Activated T-helper 1 cell treated with anti-CD3 and anti-CD28 coated beads, Interleukin-12 subunit alpha, Interleukin-12 subunit beta, Interleukin-2, Interleukin-4 antibody, amounts not matched to agents 30 ng/mL and 10 ng/mL and 1 ng/mL, durations not matched to agents 14 hours and 24 hours and 36 hours (primary cell): ENCODE data around the gene ZHX3. TPM values are rescaled to one million over a fixed set of nuclear protein-coding genes. Genes with fewer than 3 reads are reported as not detected.

ENCODE experiments used
- DNase-seq: peaks from one replicate; pipeline ENCODE4 v3.0.0; 2021; ENCODE audit warnings: low spot score
- H3K27ac Mint-ChIP-seq: one replicate; pipeline ENCODE4 v1.8.0; 2021; ENCODE audit warnings: mild to moderate bottlenecking, mixed read lengths
- H3K27me3 Mint-ChIP-seq: one replicate; pipeline ENCODE4 v1.8.0; 2022; ENCODE audit warnings: mild to moderate bottlenecking, moderate library complexity, mixed read lengths; ENCODE audit not compliant: insufficient read depth
- H3K36me3 Mint-ChIP-seq: one replicate; pipeline ENCODE4 v1.8.0; 2021; ENCODE audit warnings: low read depth, mixed read lengths
- H3K4me1 Mint-ChIP-seq: one replicate; pipeline ENCODE4 v1.8.0; 2021; ENCODE audit warnings: low read depth, mixed read lengths
- H3K4me3 Mint-ChIP-seq: one replicate; pipeline ENCODE4 v1.8.0; 2021; ENCODE audit warnings: mild to moderate bottlenecking, moderate library complexity, mixed read lengths
- H3K9me3 Mint-ChIP-seq: one replicate; pipeline ENCODE4 v1.8.0; 2021; ENCODE audit warnings: mixed read lengths
- intact Hi-C: fragments of 100-400 bp; cut with micrococcal nuclease; formaldehyde crosslinking; loops from one replicate; pipeline ENCODE4 v1.15.1; 2024
- total RNA-seq: library from RNA; stranded (reverse); gene quantifications from 2 replicates; pipeline ENCODE4 v1.2.3, GENCODE V29; 2022

ZHX3 gene
- total RNA-seq, 1 donor from 2014 or later, result 9.5 TPM

DNA sequence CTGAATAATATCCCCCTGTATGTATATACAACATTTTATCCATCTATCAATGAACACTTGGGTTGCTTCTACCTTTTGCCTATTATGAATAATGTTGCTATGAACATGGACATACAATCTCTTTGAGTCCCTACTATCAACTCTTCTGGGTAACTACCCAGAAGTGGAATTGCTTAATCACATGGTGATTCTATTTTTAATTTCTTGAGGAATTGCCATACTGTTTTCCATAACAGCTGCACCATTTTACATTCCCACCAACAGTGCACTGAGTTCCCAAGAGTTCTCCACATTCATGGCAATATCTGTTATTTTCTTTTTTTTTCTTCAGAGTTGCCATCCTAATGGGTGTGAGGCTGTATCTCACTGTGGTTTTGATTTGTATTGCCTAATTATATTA lies 88.3 kb downstream of the ZHX3 start:
- H3K4me1 Mint-ChIP-seq, result peaks cover 30% of the 10 kb centered on the region
- intact Hi-C loops, result no loop called here
- no peak overlapping the region for H3K4me3 Mint-ChIP-seq
- peaks cover 2% of the 10 kb centered on the region for H3K36me3 Mint-ChIP-seq
- no peak overlapping the region for H3K27ac Mint-ChIP-seq
- no peak for DNase-seq
- no peaks in the 10 kb centered on the region for H3K9me3 Mint-ChIP-seq
- no peaks in the 10 kb centered on the region for H3K27me3 Mint-ChIP-seq

DNA sequence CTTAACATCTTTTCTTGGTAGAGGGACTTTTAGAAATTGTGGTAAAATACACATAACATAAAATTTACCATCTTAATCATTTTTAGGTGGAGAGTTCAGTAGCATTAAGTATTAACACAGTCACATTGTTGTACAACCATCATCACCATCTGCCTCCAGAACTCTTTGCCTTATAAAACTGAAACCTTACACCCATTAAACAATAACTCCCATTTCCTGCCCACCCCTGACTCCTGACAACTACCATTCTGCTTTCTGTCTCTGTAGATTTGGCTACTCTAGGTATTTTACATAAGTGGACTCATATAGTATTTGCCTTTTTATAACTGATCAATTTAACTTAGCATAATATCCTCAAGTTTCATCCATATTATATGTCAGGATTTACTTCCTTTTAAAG lies 88.7 kb downstream of the ZHX3 start:
- Mint-ChIP-seq H3K27me3 (no peaks in the 10 kb centered on the region), H3K4me3 (no peak overlapping the region), H3K4me1 (peaks cover 30% of the 10 kb centered on the region), H3K27ac (no peak overlapping the region), H3K9me3 (no peaks in the 10 kb centered on the region), H3K36me3 (peaks cover 2% of the 10 kb centered on the region)
- intact Hi-C loops, result loop anchor here (1.0 kb wide), 1 partner anchor 43 kb away; no protein-coding TSS in a partner anchor
- DNase-seq, result no peak

DNA sequence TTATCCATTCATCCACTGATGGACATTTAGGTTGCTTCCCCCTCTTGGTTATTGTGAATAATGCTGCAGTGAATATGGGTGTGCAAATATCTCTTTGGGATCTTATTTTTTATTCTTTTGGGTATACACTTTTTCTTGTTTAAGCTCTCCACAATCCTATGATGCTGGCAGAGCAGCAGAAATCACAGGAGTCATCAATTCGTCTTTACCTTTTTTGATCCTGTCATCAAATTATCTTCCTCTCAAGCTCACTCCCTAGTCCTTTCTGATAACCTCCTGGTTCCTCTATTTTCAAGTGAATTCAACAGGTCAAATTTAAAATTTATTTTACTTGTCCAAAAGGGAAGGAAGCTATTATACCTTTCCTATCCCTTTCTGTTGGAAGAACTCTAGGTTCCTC lies 91.1 kb downstream of the ZHX3 start:
- DNase-seq, result no peak
- intact Hi-C loops, result no loop called here
- Mint-ChIP-seq H3K27ac (no peak overlapping the region), H3K27me3 (no peaks in the 10 kb centered on the region), H3K4me3 (no peak overlapping the region), H3K9me3 (no peaks in the 10 kb centered on the region), H3K36me3 (peaks cover 2% of the 10 kb centered on the region), H3K4me1 (peaks cover 7% of the 10 kb centered on the region)

DNA sequence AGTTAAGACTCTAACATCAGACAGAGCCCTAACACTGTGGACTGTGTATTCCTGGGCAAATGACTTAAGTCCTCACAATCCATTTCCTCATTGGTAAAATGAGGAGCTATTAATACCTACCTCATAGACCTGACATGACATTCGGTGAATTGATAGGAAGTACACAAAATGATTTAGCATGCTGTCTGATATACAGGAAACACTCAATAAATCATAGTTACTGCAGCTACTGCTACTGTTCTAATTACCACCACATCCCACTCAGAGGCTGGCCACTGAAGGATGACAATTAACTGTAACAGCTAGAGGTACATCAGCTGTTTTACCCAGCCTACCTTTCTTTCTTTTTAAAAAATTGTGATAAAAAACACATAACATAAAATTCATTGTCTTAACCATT lies 92.4 kb downstream of the ZHX3 start:
- H3K36me3 Mint-ChIP-seq, result peaks cover 2% of the 10 kb centered on the region
- intact Hi-C loops, result no loop called here
- H3K27me3 Mint-ChIP-seq, result peaks cover under 1% of the 10 kb centered on the region
- H3K4me1 Mint-ChIP-seq, result peaks cover 6% of the 10 kb centered on the region
- no peak overlapping the region for H3K27ac Mint-ChIP-seq
- no peaks in the 10 kb centered on the region for H3K9me3 Mint-ChIP-seq
- DNase-seq, result no peak
- H3K4me3 Mint-ChIP-seq, result no peak overlapping the region

DNA sequence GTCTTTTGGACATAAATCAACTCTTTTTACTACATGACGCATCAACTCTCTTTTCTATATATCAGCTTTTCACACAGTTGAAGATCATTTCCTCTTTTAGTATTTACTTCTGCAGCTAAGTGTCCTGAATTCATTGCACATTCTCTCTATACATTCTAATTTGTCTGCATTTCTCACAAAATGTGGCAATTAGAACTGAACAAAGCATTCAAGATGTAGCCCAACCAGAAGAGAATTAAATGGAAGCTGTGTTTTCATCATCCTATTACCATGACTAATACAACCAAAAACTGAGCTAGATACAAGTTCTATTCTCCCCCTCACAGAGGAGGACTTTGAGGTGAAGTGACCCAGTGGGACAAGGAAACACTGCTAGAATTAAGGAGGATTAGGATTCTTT lies 93.2 kb downstream of the ZHX3 start:
- intact Hi-C loops, result no loop called here
- H3K27ac Mint-ChIP-seq, result no peak overlapping the region
- DNase-seq, result no peak
- H3K36me3 Mint-ChIP-seq, result peaks cover 2% of the 10 kb centered on the region
- no peak overlapping the region for H3K4me3 Mint-ChIP-seq
- H3K4me1 Mint-ChIP-seq, result peaks cover 6% of the 10 kb centered on the region
- no peaks in the 10 kb centered on the region for H3K9me3 Mint-ChIP-seq
- peaks cover 3% of the 10 kb centered on the region for H3K27me3 Mint-ChIP-seq

DNA sequence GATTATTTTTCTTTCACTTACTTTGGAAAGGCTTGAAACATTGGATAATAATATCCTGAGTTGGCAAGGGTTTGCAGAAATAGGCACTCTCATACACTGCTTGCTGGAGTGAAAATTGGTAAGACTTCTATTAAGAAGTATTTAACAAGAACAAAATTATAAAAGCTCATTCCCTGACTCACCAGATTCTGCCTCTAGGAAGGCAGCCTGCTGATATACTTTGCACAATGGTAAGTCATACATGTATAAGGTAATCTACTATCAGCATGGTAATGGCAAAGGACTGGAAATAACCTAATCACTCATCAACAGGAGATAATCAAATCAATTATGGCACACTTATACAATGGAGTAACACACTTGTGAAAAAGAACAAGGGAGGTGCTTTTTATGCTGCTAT lies 94.4 kb downstream of the ZHX3 start:
- H3K36me3 Mint-ChIP-seq, result peaks cover 2% of the 10 kb centered on the region
- H3K4me3 Mint-ChIP-seq, result no peak overlapping the region
- H3K27ac Mint-ChIP-seq, result no peak overlapping the region
- intact Hi-C loops, result no loop called here
- H3K27me3 Mint-ChIP-seq, result peaks cover 3% of the 10 kb centered on the region
- H3K9me3 Mint-ChIP-seq, result no peaks in the 10 kb centered on the region
- no peaks in the 10 kb centered on the region for H3K4me1 Mint-ChIP-seq
- no peak for DNase-seq

DNA sequence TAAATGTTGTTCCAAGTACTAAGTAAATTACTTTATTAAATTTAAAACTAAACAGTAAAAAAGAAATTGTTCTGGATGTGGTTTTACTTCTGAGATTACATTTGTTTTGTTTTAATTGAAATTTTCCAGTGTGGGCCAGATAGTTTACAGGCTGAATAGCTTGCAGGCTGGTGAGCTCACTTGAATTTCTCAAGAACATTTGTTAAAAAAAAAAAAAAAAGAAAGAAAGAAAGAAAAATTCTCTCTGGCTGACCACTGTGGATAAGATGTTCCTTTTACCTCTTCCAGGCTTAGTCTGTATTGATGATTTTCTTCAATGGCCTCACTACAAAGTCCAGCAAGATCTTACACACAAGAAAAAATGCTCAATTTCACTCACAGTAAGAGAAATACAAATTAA lies 94.8 kb downstream of the ZHX3 start:
- Mint-ChIP-seq H3K27ac (no peak overlapping the region), H3K36me3 (no peaks in the 10 kb centered on the region), H3K4me3 (no peak overlapping the region), H3K9me3 (no peaks in the 10 kb centered on the region), H3K4me1 (no peaks in the 10 kb centered on the region), H3K27me3 (peaks cover 3% of the 10 kb centered on the region)
- DNase-seq, result no peak
- intact Hi-C loops, result no loop called here

DNA sequence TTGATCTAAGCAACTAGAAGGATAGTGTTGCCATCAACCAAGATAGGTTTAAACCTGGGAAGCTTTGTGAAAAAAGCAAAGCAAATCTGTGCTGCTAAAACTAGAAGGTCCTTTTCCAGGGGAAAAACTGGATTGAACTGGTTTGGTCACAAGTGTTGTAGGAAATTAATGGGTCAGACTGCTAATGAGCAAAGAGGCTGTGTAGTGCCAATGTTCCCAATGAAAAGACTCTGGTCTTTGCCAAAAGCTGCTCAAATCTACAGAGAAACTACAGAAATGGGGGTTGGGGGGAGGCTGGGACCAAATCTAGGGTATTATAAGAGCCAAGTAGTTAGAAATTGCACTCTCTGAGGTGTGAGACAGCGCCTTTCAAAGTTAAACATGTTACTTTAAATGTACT lies 95.2 kb downstream of the ZHX3 start:
- H3K4me1 Mint-ChIP-seq, result no peaks in the 10 kb centered on the region
- no peaks in the 10 kb centered on the region for H3K36me3 Mint-ChIP-seq
- H3K4me3 Mint-ChIP-seq, result no peak overlapping the region
- intact Hi-C loops, result no loop called here
- no peak for DNase-seq
- no peak overlapping the region for H3K27ac Mint-ChIP-seq
- H3K27me3 Mint-ChIP-seq, result peaks cover 3% of the 10 kb centered on the region
- no peaks in the 10 kb centered on the region for H3K9me3 Mint-ChIP-seq

DNA sequence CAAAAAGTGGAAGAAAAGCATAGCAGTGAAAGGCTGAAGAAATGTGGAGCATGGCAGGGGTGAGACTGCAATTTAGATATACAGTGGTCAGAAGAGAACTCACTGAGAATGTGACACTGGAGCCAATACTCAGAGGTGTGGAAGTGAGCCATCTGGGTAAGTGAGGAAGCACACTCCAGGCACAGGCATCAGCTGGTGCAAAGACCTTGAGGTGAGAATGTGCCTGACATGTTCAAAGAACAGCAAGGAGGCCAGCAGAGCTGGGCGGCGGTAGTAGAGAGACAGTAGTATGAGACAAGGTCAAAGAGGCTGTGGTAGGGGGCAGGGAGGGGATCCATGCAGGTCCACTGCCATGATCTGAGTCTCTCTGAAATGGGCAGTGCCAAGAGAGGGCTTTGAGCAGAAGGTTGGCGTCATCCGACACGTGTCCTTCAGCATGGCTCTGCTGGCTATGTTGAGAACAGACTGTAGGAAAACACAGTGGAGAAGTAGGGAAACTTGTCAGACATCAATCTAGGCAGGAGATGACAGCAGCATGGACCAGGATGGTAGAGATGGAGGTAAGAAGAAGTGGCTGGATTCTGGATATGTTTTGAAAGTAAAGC lies 95.8 kb downstream of the ZHX3 start:
- DNase-seq, result no peak
- Mint-ChIP-seq H3K4me3 (no peak overlapping the region), H3K9me3 (no peaks in the 10 kb centered on the region), H3K4me1 (no peaks in the 10 kb centered on the region), H3K36me3 (no peaks in the 10 kb centered on the region), H3K27me3 (peaks cover 3% of the 10 kb centered on the region), H3K27ac (no peak overlapping the region)
- intact Hi-C loops, result no loop called here

DNA sequence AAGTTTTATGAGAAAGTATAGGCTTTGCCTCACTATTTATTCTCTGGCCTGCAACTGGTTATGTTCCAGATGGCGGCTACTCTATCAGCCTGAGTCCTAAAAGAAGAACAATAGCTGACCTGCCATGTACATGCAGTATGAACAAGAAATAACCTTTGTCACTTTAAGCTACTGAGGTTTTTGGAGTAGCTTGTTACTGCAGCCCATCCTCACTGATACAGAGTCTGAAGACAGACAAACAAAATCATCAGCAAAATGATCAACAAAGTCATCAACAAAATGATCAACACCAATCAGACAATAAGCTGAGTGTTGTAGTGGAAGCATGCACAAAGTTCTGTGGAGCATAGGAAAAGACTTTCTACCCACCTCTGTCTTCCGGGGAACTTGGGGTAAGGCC lies 97.7 kb downstream of the ZHX3 start:
- H3K36me3 Mint-ChIP-seq, result no peaks in the 10 kb centered on the region
- peaks cover 3% of the 10 kb centered on the region for H3K27me3 Mint-ChIP-seq
- H3K4me1 Mint-ChIP-seq, result no peaks in the 10 kb centered on the region
- no peak for DNase-seq
- intact Hi-C loops, result no loop called here
- H3K27ac Mint-ChIP-seq, result no peak overlapping the region
- H3K9me3 Mint-ChIP-seq, result no peaks in the 10 kb centered on the region
- no peak overlapping the region for H3K4me3 Mint-ChIP-seq

DNA sequence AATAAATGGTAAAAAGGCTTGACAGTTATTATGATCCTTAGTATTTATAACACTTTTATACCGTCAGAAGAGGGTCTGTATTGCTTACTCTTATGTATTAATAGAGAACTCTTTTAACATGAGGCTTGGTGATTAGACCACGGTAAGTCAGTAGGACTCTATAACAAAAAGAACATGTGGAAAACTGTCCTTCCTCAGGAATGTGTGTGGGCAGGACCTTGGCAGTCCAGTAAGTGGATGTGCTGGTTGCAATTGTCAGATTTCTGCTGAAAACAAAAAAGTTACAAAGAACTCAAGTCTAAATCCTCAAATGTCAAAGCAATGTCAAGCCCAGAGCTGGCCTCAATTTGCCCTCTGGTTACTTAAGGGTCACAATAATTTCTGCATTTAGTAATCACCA lies 99.1 kb downstream of the ZHX3 start:
- no peak overlapping the region for H3K27ac Mint-ChIP-seq
- H3K27me3 Mint-ChIP-seq, result peaks cover 3% of the 10 kb centered on the region
- H3K36me3 Mint-ChIP-seq, result no peaks in the 10 kb centered on the region

DNA sequence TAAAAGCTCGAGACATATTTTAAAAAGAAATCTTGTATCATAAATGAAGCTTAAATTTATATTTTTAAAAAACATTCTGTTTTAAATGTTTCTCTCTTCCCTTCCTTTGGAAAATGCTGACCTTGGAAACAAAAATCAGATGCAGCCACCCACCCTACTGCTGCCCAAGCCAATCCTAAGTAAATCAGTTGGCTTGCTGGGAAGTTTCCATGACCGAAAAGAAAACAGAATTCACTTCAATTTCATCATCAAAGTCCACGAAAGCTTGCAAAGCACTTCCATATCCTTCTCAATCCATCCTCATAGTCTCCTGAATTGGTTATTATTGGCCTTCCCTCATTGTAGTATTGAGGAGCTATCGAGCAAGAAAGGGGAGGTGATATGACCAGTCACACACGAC lies 100.1 kb downstream of the ZHX3 start:
- no peaks in the 10 kb centered on the region for H3K9me3 Mint-ChIP-seq
- no peak overlapping the region for H3K27ac Mint-ChIP-seq
- H3K36me3 Mint-ChIP-seq, result no peaks in the 10 kb centered on the region
- H3K27me3 Mint-ChIP-seq, result peaks cover 3% of the 10 kb centered on the region
- intact Hi-C loops, result no loop called here
- no peak for DNase-seq
- H3K4me3 Mint-ChIP-seq, result no peak overlapping the region
- no peaks in the 10 kb centered on the region for H3K4me1 Mint-ChIP-seq

More for the DNA sequence above, 99.1 kb downstream of the ZHX3 start:
- Mint-ChIP-seq H3K4me1 (no peaks in the 10 kb centered on the region), H3K4me3 (no peak overlapping the region), H3K9me3 (no peaks in the 10 kb centered on the region)
- no peak for DNase-seq
- intact Hi-C loops, result no loop called here

DNA sequence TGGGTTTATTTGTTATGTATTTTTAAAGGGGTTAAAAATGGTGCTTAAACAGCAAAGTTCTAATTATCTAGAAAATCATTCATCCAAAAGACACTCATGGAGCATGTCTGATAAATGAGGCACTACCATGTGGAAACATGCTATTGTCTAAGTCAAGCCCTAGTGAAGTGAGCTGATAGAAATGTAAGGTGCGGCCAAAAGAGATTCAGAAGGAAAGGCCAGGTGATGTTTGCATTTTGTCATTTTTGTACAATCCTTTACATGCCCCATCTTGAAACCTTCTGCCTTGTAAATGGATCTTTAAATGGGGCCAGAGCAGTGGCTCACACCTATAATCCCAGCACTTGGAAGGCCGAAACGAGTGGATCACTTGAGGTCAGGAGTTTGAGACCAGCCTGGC lies 102.9 kb downstream of the ZHX3 start:
- H3K4me3 Mint-ChIP-seq, result no peak overlapping the region
- intact Hi-C loops, result no loop called here
- no peaks in the 10 kb centered on the region for H3K27me3 Mint-ChIP-seq
- no peak for DNase-seq
- H3K9me3 Mint-ChIP-seq, result no peaks in the 10 kb centered on the region
- no peaks in the 10 kb centered on the region for H3K4me1 Mint-ChIP-seq
- no peak overlapping the region for H3K27ac Mint-ChIP-seq
- no peaks in the 10 kb centered on the region for H3K36me3 Mint-ChIP-seq

DNA sequence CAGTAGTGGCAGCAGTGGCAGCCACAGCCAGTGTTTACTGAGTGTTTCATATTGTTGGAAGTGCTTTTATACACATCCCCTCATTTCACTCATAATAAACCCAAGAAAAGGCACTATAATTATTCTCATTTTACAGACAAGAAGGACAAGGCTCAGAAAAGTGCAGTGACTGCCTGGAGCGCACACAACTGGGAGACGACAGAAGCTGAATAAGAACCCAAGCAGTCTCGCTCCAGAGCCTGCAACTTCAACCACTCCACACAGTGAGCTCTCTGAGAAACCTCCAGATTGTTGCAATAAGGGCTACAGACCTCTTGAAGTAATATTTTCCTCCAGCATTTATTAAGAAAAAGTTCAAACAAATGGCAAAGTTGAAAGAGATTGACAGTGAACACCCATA lies 103.3 kb downstream of the ZHX3 start:
- Mint-ChIP-seq H3K9me3 (no peaks in the 10 kb centered on the region), H3K4me1 (no peaks in the 10 kb centered on the region), H3K4me3 (no peak overlapping the region), H3K27me3 (no peaks in the 10 kb centered on the region), H3K27ac (no peak overlapping the region), H3K36me3 (no peaks in the 10 kb centered on the region)
- intact Hi-C loops, result no loop called here
- DNase-seq, result no peak
